ENCODE measurements around the gene FTO. TPM values are rescaled to one million over a fixed set of nuclear protein-coding genes. Genes with fewer than 3 reads are reported as not detected.

FTO gene
- total and polyA plus RNA-seq, 7 experiments from 2014 or later = 47.2 to 104 (median 58.3) TPM

DNA sequence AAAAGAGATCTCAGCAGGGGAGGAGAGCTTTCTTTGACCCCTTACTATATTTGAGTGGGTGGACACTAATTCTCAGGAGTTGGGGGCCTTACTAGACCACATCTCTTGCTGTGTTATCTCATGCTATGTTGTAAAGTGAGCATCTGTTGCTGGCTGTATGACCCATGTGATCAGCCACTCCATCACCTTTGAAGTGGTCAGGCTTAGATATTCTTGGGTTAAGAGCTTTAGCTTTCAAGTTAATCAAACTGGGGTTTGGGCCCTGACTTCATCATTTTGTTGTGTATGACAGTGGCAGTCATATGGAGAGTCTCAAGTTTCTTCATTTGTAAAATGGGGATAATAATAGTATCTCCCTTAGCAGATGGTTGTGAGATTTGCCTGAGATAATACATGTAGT, 201.1 kb downstream of the FTO start:
- no peak overlapping the region for H3K4me3 Mint-ChIP-seq
- ATAC-seq (no peak), DNase-seq (no peak)
- H3K27me3 Mint-ChIP-seq = no peaks in the 10 kb centered on the region
- ChIA-PET CTCF (no interaction called here), POLR2A (no interaction called here)
- peaks cover 2 to 24% (median 16%) of the 10 kb centered on the region in 7 donors for H3K4me1 Mint-ChIP-seq
- Histone ChIP-seq H3K36me3 (ENCODE audit: control insufficient read depth in 2 of 3, insufficient read depth in 3 of 3, low read length in 3 of 3) (no peaks in the 10 kb centered on the region), H3K27ac (ENCODE audit: low read depth, low read length) (no peak overlapping the region), H3K4me3 (ENCODE audit: low read length) (no peak overlapping the region), H3K27me3 (ENCODE audit: control insufficient read depth in 2 of 2, insufficient read depth in 2 of 2, low read length in 2 of 2) (no peaks in the 10 kb centered on the region), H3K4me1 (ENCODE audit: control insufficient read depth in 2 of 2, insufficient read depth in 2 of 2, low read length in 2 of 2) (no peaks in the 10 kb centered on the region), H3K9me3 (ENCODE audit: control insufficient read depth in 2 of 3, low read length in 3 of 3) (no peaks in the 10 kb centered on the region)
- H3K9me3 Mint-ChIP-seq = peaks cover 0 to 3% (median 0%) of the 10 kb centered on the region in 11 donors
- intact Hi-C loops (cut with micrococcal nuclease) = no loop called here
- no peak overlapping the region for H3K27ac Mint-ChIP-seq
- peaks cover 0 to 46% (median 23%) of the 10 kb centered on the region in 5 donors for H3K36me3 Mint-ChIP-seq

DNA sequence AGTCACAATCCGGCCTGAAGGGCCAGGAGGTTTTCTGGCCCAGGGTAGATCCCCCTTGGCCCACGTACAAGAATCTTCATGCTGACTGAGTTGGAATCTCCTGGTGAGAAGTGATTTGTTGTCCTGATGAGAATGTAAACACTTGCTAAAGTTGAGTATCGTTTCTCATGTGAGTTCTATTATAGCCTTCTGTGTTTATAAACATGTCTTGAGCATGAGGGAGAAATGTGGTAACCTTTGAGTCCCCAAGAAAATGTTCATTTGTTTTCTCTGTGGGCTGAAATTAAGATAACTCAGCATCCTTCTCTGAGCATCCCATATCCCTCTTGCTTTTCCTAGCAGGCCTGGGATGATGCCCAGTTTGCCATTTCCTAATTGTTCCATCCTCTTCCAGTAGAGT, 204.8 kb downstream of the FTO start:
- Mint-ChIP-seq H3K27ac (no peak overlapping the region), H3K27me3 (no peaks in the 10 kb centered on the region), H3K9me3 (peaks cover 0 to 3% (median 0%) of the 10 kb centered on the region in 11 donors), H3K36me3 (peaks cover 0 to 26% (median 14%) of the 10 kb centered on the region in 5 donors), H3K4me3 (no peak overlapping the region), H3K4me1 (peaks cover 7 to 42% (median 16%) of the 10 kb centered on the region in 7 donors)
- CTCF ChIA-PET = no interaction called here
- H3K4me3 ChIP-seq (ENCODE audit: low read length) = no peak overlapping the region
- DNase-seq (no peak), ATAC-seq (no peak)
- POLR2A ChIA-PET = no interaction called here
- peaks cover 13 to 28% of the 10 kb centered on the region in 2 donors for H3K4me1 ChIP-seq (ENCODE audit: control insufficient read depth in 2 of 2, insufficient read depth in 2 of 2, low read length in 2 of 2)
- no peaks in the 10 kb centered on the region for H3K27me3 ChIP-seq (ENCODE audit: control insufficient read depth in 2 of 2, insufficient read depth in 2 of 2, low read length in 2 of 2)
- no peak overlapping the region for H3K27ac ChIP-seq (ENCODE audit: low read depth, low read length)
- no peaks in the 10 kb centered on the region for H3K9me3 ChIP-seq (ENCODE audit: control insufficient read depth in 2 of 3, low read length in 3 of 3)
- no peaks in the 10 kb centered on the region for H3K36me3 ChIP-seq (ENCODE audit: control insufficient read depth in 2 of 3, insufficient read depth in 3 of 3, low read length in 3 of 3)
- intact Hi-C loops (cut with micrococcal nuclease) = no loop called here

DNA sequence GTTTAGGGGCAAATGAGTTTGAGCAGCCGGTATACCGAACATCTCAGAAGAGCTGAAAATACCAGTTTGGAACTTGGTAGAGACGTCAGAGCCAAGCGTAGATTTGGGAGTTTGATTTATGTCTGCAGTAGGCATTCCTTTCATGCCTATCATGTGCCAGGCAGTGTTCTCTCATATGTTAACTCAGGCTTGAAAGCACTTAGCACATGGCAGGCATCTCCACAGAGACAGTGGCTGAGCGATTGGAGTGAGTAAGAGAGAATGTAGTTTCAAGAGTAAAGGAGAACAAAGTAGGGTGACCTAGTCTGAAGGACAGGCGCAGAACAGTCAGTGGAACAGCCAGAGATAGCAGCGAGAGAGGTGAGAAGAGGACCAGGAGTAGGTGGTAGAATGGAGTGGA, 207.0 kb downstream of the FTO start:
- intact Hi-C loops (cut with micrococcal nuclease) = loop anchor here in 1 of 2 donors (5.0 kb wide), 1 partner anchor 209 kb away; the partner anchor contains the start of genes FTO and RPGRIP1L

DNA sequence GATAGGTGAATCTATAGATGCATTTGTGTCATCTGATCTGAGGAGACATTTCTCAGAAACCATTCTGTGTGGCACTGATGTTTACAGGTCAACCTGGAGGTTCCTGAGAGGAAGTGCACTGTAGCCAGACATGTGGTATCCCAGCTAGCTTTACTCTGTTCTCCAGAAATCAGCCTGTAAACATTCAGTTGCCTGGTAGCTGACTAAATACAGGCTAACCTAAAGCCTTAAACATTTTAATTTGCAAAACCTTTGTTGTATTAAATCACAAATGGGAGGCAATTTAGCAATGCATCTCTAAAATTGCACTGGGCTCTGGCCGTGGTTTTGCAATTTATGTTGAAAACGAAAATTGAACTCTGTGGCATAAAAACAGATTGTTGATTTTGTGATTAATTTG, 207.6 kb downstream of the FTO start:
- POLR2A ChIA-PET = no interaction called here
- H3K36me3 Mint-ChIP-seq = peaks cover 0 to 11% (median 5%) of the 10 kb centered on the region in 5 donors
- Histone ChIP-seq H3K9me3 (ENCODE audit: control insufficient read depth in 2 of 3, low read length in 3 of 3) (no peaks in the 10 kb centered on the region), H3K27ac (ENCODE audit: low read depth, low read length) (no peak overlapping the region), H3K4me3 (ENCODE audit: low read length) (no peak overlapping the region), H3K36me3 (ENCODE audit: control insufficient read depth in 2 of 3, insufficient read depth in 3 of 3, low read length in 3 of 3) (no peaks in the 10 kb centered on the region), H3K4me1 (ENCODE audit: control insufficient read depth in 2 of 2, insufficient read depth in 2 of 2, low read length in 2 of 2) (peaks cover 15 to 33% of the 10 kb centered on the region in 2 donors), H3K27me3 (ENCODE audit: control insufficient read depth in 2 of 2, insufficient read depth in 2 of 2, low read length in 2 of 2) (no peaks in the 10 kb centered on the region)
- ATAC-seq (peak; percentile 31), DNase-seq (peak in 2 of 9 donors; percentile 8 to 29)
- peaks cover 0 to 44% (median 0%) of the 10 kb centered on the region in 7 donors for H3K4me1 Mint-ChIP-seq
- peak overlapping the region in 5 of 9 donors; percentile 48 to 90 (median 53) for H3K27ac Mint-ChIP-seq
- no peaks in the 10 kb centered on the region for H3K27me3 Mint-ChIP-seq
- H3K9me3 Mint-ChIP-seq = peaks cover 0 to 3% (median 0%) of the 10 kb centered on the region in 11 donors
- H3K4me3 Mint-ChIP-seq = peak overlapping the region in 1 of 10 donors; percentile 50
- CTCF ChIA-PET = no interaction called here
- intact Hi-C loops (cut with micrococcal nuclease) = loop anchor here in 1 of 2 donors (5.0 kb wide), 1 partner anchor 209 kb away; the partner anchor contains the start of genes FTO and RPGRIP1L

More for the DNA sequence above, 207.0 kb downstream of the FTO start:
- H3K9me3 Mint-ChIP-seq = peaks cover 0 to 3% (median 0%) of the 10 kb centered on the region in 11 donors
- no peaks in the 10 kb centered on the region for H3K27me3 Mint-ChIP-seq
- H3K36me3 Mint-ChIP-seq = peaks cover 0 to 14% (median 7%) of the 10 kb centered on the region in 5 donors
- Histone ChIP-seq H3K4me1 (ENCODE audit: control insufficient read depth in 2 of 2, insufficient read depth in 2 of 2, low read length in 2 of 2) (peaks cover 15 to 33% of the 10 kb centered on the region in 2 donors), H3K27ac (ENCODE audit: low read depth, low read length) (no peak overlapping the region), H3K9me3 (ENCODE audit: control insufficient read depth in 2 of 3, low read length in 3 of 3) (no peaks in the 10 kb centered on the region), H3K36me3 (ENCODE audit: control insufficient read depth in 2 of 3, insufficient read depth in 3 of 3, low read length in 3 of 3) (no peaks in the 10 kb centered on the region), H3K4me3 (ENCODE audit: low read length) (no peak overlapping the region), H3K27me3 (ENCODE audit: control insufficient read depth in 2 of 2, insufficient read depth in 2 of 2, low read length in 2 of 2) (no peaks in the 10 kb centered on the region)
- no peak for ATAC-seq
- H3K27ac Mint-ChIP-seq = no peak overlapping the region
- no peak overlapping the region for H3K4me3 Mint-ChIP-seq
- H3K4me1 Mint-ChIP-seq = peaks cover 0 to 42% (median 0%) of the 10 kb centered on the region in 7 donors
- ChIA-PET POLR2A (no interaction called here), CTCF (no interaction called here)
- no peak for DNase-seq

DNA sequence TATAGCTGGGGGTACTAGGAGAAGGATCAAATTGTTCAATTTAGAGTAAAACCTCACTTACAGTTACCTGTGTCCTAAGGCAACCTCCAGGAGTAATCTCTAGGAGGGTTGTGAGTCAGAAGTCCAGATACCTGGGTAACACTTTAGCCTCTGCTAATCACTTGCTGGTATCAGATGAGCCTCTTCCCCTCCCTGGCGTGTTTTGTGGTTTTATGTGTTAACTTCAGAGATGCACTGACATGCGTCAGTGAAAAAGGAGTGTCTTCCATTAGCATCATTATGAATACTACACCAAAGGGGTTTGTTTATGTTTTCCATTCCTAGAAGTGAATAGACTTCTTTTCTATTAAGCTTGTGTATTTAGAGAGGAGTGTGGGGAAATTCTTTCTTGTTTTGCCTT, 208.2 kb downstream of the FTO start:
- peak overlapping the region in 5 of 9 donors; percentile 48 to 90 (median 53) for H3K27ac Mint-ChIP-seq
- H3K9me3 Mint-ChIP-seq = peaks cover 0 to 3% (median 0%) of the 10 kb centered on the region in 11 donors
- ChIA-PET POLR2A (no interaction called here), CTCF (interaction anchor here (0.9 kb wide), 1 partner anchor 17 kb away, joined by 3 read pairs; no protein-coding TSS in a partner anchor)
- H3K27ac ChIP-seq (ENCODE audit: low read depth, low read length) = no peak overlapping the region
- peak; percentile 88 for ATAC-seq
- intact Hi-C loops (cut with micrococcal nuclease) = loop anchor here in 1 of 2 donors (1.0 to 5.0 kb wide), 3 partner anchors 20 to 210 kb away; partner anchors contain the start of genes FTO and RPGRIP1L
- H3K27me3 Mint-ChIP-seq = no peaks in the 10 kb centered on the region
- H3K9me3 ChIP-seq (ENCODE audit: control insufficient read depth in 2 of 3, low read length in 3 of 3) = no peaks in the 10 kb centered on the region
- H3K36me3 Mint-ChIP-seq = peaks cover 0 to 15% (median 5%) of the 10 kb centered on the region in 5 donors
- H3K4me3 ChIP-seq (ENCODE audit: low read length) = no peak overlapping the region
- DNase-seq = peak in 8 of 9 donors; percentile 19 to 59 (median 48)
- H3K27me3 ChIP-seq (ENCODE audit: control insufficient read depth in 2 of 2, insufficient read depth in 2 of 2, low read length in 2 of 2) = no peaks in the 10 kb centered on the region
- H3K4me1 Mint-ChIP-seq = peaks cover 0 to 50% (median 0%) of the 10 kb centered on the region in 7 donors
- peaks cover 15 to 33% of the 10 kb centered on the region in 2 donors for H3K4me1 ChIP-seq (ENCODE audit: control insufficient read depth in 2 of 2, insufficient read depth in 2 of 2, low read length in 2 of 2)
- peak overlapping the region in 6 of 10 donors; percentile 0 to 50 (median 18) for H3K4me3 Mint-ChIP-seq
- no peaks in the 10 kb centered on the region for H3K36me3 ChIP-seq (ENCODE audit: control insufficient read depth in 2 of 3, insufficient read depth in 3 of 3, low read length in 3 of 3)

DNA sequence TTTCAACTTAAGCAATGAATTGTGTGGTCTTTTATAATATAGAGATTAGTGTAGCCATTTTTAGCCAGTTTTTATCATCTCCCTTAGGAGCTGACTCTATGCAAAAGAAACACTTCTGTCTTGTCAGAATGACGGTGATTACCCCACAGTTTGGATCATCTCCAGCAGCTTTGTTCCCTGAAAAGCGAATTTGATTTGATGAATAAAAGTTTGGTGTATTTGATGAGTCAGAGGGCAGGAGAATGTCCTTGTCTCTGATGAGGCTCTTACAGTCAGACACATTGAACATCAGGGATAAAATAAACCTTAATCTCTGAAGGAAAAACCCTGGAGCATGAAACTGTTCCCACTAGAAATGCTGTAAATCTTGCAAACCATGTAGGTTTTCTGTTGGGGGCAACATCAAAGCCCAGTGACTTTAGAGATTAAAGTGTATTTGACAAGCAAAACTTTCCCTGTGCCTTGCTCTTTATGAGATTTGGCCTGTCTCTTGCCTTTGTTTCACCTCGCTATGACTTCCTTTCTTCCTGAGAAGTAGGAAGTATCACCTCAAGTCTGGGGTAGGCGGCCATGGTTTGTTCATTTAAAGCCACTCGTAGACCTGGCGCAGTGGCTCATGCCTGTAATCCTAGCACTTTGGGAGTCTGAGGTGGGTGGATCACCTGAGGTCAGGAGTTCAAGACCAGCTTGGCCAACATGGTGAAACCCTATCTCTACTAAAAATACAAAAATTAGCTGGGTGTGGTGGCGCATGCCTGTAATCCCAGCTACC, 209.3 kb downstream of the FTO start:
- H3K36me3 ChIP-seq (ENCODE audit: control insufficient read depth in 2 of 3, insufficient read depth in 3 of 3, low read length in 3 of 3) = no peaks in the 10 kb centered on the region
- DNase-seq (peak in 1 of 9 donors; percentile 25), ATAC-seq (no peak)
- POLR2A ChIA-PET = no interaction called here
- Mint-ChIP-seq H3K9me3 (no peaks in the 10 kb centered on the region), H3K27me3 (no peaks in the 10 kb centered on the region), H3K4me1 (peaks cover 0 to 49% (median 0%) of the 10 kb centered on the region in 7 donors), H3K4me3 (peak overlapping the region in 8 of 10 donors; percentile 0 to 64 (median 38)), H3K36me3 (peaks cover 0 to 18% (median 11%) of the 10 kb centered on the region in 5 donors), H3K27ac (peak overlapping the region in 6 of 9 donors; percentile 17 to 72 (median 52))
- intact Hi-C loops (cut with micrococcal nuclease) = loop anchor here in 1 of 2 donors (5.0 kb wide), 1 partner anchor 211 kb away; the partner anchor contains the start of genes FTO and RPGRIP1L
- no peaks in the 10 kb centered on the region for H3K9me3 ChIP-seq (ENCODE audit: control insufficient read depth in 2 of 3, low read length in 3 of 3)
- CTCF ChIA-PET = interaction anchor here (0.9 kb wide), 1 partner anchor 18 kb away, joined by 3 read pairs; no protein-coding TSS in a partner anchor
- no peak overlapping the region for H3K4me3 ChIP-seq (ENCODE audit: low read length)
- peaks cover 15 to 33% of the 10 kb centered on the region in 2 donors for H3K4me1 ChIP-seq (ENCODE audit: control insufficient read depth in 2 of 2, insufficient read depth in 2 of 2, low read length in 2 of 2)
- no peak overlapping the region for H3K27ac ChIP-seq (ENCODE audit: low read depth, low read length)
- H3K27me3 ChIP-seq (ENCODE audit: control insufficient read depth in 2 of 2, insufficient read depth in 2 of 2, low read length in 2 of 2) = no peaks in the 10 kb centered on the region

Data from naive thymus-derived CD4-positive, alpha-beta T cell (primary cell).